ENCODE measurements around the gene HID1.
"Not testable (repeated sequence)": the region's sequence is repeated elsewhere in the genome, so short reads cannot be mapped to it uniquely, and the experiment has no call there.

The HID1 gene

GRCh38 chr17:74916851-74917199 lies 55.7 kb downstream of the HID1 start:
- H3K27me3 Mint-ChIP-seq = peaks cover 4% of the 10 kb centered on the region

DNA sequence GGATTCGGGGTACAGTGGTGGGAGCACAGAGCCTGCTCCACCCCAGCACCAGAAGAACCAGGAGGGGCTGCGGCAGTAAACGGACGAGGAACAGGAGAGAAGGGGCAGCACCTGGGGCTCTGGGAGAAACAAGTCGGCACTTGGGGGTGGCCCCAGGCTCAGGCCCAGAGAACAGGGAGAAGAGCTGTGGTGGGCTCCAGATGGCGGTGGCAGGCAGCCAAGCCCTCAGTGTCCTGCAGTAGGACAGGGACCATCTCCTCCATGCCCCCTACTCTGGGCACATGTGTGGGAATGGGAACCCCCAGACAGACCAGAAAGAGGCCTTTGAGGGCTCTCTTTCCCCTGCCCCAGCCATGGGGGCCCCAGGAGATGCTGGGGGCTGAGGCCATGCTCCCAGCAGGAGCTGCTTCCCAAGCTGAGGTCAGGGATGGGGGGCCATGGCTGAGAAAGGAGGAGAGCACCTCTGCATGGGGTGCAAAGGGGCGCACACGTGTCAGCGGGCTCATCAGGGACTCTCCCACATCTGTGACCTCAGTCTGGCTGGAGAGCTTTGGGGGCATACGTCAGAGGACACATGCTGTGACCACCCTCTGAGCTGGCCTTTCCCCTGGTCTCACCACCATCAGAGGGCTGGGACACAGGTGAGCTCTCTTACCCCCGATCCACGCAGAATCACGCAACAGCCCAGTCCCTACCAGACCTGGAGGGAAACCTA lies 56.3 kb downstream of the HID1 start:
- no peaks in the 10 kb centered on the region for H3K9me3 Mint-ChIP-seq
- H3K4me1 Mint-ChIP-seq = no peaks in the 10 kb centered on the region
- peaks cover 2% of the 10 kb centered on the region for H3K27me3 Mint-ChIP-seq
- H3K4me3 Mint-ChIP-seq = no peak overlapping the region
- no peaks in the 10 kb centered on the region for H3K36me3 Mint-ChIP-seq
- no peak overlapping the region for H3K27ac Mint-ChIP-seq

More at GRCh38 chr17:74916851-74917199, 55.7 kb downstream of the HID1 start:
- no peaks in the 10 kb centered on the region for H3K9me3 Mint-ChIP-seq
- no peak overlapping the region for H3K4me3 Mint-ChIP-seq
- no peaks in the 10 kb centered on the region for H3K4me1 Mint-ChIP-seq
- no peaks in the 10 kb centered on the region for H3K36me3 Mint-ChIP-seq
- H3K27ac Mint-ChIP-seq = no peak overlapping the region

GRCh38 chr17:74911423-74911822 lies 61.1 kb downstream of the HID1 start:
- H3K4me3 Mint-ChIP-seq, H3K27ac Mint-ChIP-seq, H3K9me3 Mint-ChIP-seq, H3K36me3 Mint-ChIP-seq, H3K27me3 Mint-ChIP-seq, H3K4me1 Mint-ChIP-seq: not testable (repeated sequence)

DNA sequence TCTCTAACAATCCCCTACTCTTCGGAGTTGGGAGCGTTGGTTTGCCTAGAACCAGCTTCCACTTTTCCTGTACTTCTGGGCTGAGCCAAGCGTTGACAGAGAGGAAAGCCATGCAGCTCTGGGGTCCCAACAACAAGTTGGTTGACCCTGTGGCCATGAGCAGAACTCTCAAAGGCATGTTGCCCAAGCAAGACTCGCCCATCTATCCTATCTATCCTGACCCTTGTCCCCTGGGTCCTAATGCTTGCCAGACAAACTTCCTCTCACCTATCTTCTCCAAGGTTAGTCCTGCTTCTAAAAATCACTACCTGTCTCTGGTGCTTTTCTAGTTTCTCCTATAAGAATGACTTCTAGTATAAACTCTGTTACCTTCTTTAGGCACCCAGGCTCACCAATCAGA lies 63.5 kb downstream of the HID1 start:
- not testable (repeated sequence) for H3K9me3 Mint-ChIP-seq, H3K27me3 Mint-ChIP-seq, H3K27ac Mint-ChIP-seq, H3K36me3 Mint-ChIP-seq, H3K4me3 Mint-ChIP-seq, H3K4me1 Mint-ChIP-seq

- H3K4me3 Mint-ChIP-seq = no peak overlapping the region
- no peak overlapping the region for H3K27ac Mint-ChIP-seq
- no peaks in the 10 kb centered on the region for H3K27me3 Mint-ChIP-seq
- no peaks in the 10 kb centered on the region for H3K36me3 Mint-ChIP-seq
- no peaks in the 10 kb centered on the region for H3K4me1 Mint-ChIP-seq
- no peaks in the 10 kb centered on the region for H3K9me3 Mint-ChIP-seq
These were observed 65.5 kb downstream of the HID1 start for GRCh38 chr17:74907012-74907411.

- H3K9me3 Mint-ChIP-seq, H3K27ac Mint-ChIP-seq, H3K4me1 Mint-ChIP-seq, H3K4me3 Mint-ChIP-seq, H3K27me3 Mint-ChIP-seq, H3K36me3 Mint-ChIP-seq: not testable (repeated sequence)
These were observed 66.3 kb downstream of the HID1 start for GRCh38 chr17:74906214-74906793.

GRCh38 chr17:74904687-74905409 lies 67.7 kb downstream of the HID1 start:
- Mint-ChIP-seq H3K27ac (no peak overlapping the region), H3K4me1 (no peaks in the 10 kb centered on the region), H3K9me3 (no peaks in the 10 kb centered on the region), H3K27me3 (peaks cover 1% of the 10 kb centered on the region), H3K36me3 (no peaks in the 10 kb centered on the region), H3K4me3 (no peak overlapping the region)

DNA sequence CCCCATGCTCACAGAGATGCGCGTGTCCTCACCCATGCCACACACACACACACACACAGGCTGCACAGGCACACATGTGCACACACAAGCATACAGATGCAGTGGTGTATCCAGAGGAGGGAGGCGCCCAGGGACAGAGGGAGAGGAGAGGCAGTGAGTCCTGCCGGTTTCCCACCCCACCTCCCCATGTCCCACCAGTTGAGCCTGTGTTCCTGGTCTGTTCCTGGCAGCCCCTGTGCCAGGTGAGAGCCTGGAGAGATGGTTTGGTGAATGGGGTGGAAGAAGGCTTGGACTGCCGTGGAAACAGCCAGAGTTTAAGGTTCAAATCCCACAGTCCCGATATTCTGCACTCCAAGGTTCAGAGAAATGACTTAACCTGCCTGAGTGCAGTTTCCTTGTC lies 68.9 kb downstream of the HID1 start:
- H3K9me3 Mint-ChIP-seq = no peaks in the 10 kb centered on the region
- H3K4me1 Mint-ChIP-seq = no peaks in the 10 kb centered on the region
- H3K27ac Mint-ChIP-seq = no peak overlapping the region
- no peaks in the 10 kb centered on the region for H3K36me3 Mint-ChIP-seq
- H3K27me3 Mint-ChIP-seq = peaks cover 1% of the 10 kb centered on the region
- H3K4me3 Mint-ChIP-seq = no peak overlapping the region

DNA sequence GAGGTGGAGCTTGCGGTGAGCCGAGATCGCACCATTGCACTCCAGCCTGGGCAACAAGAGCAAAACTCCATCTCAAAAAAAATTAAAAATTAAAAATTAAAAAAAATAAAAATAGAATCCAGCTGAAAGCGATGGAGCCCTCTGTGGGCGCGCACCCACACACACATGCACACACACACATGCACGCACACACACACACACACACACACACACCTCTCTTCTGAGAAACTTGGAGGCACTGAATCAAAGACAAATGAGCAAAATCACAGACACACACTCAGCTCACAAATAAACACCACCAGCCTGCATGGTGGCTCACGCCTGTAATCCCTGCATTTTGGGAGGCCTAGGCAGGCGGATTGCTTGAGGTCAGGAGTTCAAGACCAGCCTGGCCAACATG lies 69.5 kb downstream of the HID1 start:
- no peak overlapping the region for H3K27ac Mint-ChIP-seq
- no peak overlapping the region for H3K4me3 Mint-ChIP-seq
- no peaks in the 10 kb centered on the region for H3K4me1 Mint-ChIP-seq
- no peaks in the 10 kb centered on the region for H3K9me3 Mint-ChIP-seq
- peaks cover 1% of the 10 kb centered on the region for H3K27me3 Mint-ChIP-seq
- no peaks in the 10 kb centered on the region for H3K36me3 Mint-ChIP-seq

DNA sequence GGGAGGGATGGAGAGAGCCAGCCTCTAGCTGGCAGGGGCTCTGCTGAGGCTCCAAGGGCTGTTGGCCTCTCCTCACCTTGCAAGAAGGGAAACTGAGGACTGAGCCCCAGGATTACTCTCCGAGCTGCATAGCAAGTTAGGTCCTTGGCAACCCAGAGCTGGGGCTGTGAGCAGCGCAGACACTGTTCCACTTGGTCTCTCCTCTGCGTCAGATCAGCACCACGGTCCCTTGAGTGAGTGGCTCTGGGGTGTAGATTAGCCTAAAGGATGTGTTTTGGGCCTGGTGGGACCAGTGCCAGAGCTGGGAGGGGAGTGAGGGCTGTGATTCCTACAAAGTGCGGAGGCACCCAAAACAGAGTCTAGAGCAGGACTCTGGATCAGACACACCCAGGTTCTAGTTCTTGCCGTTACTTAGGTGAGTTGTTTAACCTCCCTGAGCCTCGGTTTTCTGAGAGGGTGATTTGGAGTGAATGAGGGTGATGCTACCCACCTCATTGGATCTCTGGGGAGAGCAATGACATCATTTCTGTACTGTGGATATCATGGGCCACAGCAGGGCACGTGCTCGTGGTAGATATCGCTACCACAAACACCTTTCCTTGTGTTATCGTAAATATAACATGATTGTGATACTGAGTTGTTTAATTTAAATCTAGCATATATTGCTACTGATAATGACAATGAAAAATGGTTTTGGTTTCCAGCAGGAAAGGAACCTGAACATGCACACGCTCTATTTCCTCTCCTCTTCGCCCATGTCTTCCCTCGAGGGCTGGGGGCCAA lies 71.0 kb downstream of the HID1 start:
- peaks cover 3% of the 10 kb centered on the region for H3K27me3 Mint-ChIP-seq
- H3K27ac Mint-ChIP-seq = no peak overlapping the region

More for the DNA sequence above, 71.0 kb downstream of the HID1 start:
- H3K4me3 Mint-ChIP-seq = no peak overlapping the region
- no peaks in the 10 kb centered on the region for H3K9me3 Mint-ChIP-seq
- no peaks in the 10 kb centered on the region for H3K4me1 Mint-ChIP-seq
- no peaks in the 10 kb centered on the region for H3K36me3 Mint-ChIP-seq
